Activated CD8-positive, alpha-beta memory T cell treated with anti-CD3 and anti-CD28 coated beads, Interleukin-2, amount 50 U/mL, for 24 hours (primary cell): ENCODE results near the gene PAX4.
"Not testable (repeated sequence)": the region's sequence is repeated elsewhere in the genome, so short reads cannot be mapped to it uniquely, and the experiment has no call there.

Experiments
- DNase-seq: peaks from one replicate; pipeline ENCODE4 v3.0.0-alpha.2; 2020; ENCODE audit errors: extremely low read depth

The PAX4 gene

GRCh38 chr7:127585044-127585953, 32.6 kb downstream of the PAX4 start, which contains the start of gene GCC1:
Gene GCC1, minus strand, starts transcription at chr7:127585596. Its CDS starts 414 bp downstream, at chr7:127585182.
- DNase-seq: peak; percentile 78

GRCh38 chr7:127584648-127585043, 33.3 kb downstream of the PAX4 start:
- DNase-seq: no peak

- no peak for DNase-seq
These were observed 35.6 kb downstream of the PAX4 start for GRCh38 chr7:127582361-127582760.

- no peak for DNase-seq
These were observed 36.2 kb downstream of the PAX4 start for GRCh38 chr7:127581716-127582115.

GRCh38 chr7:127580612-127581011, 37.3 kb downstream of the PAX4 start:
- no peak for DNase-seq

GRCh38 chr7:127578711-127579275, 39.1 kb downstream of the PAX4 start:
- DNase-seq: no peak

GRCh38 chr7:127578036-127578684, 39.8 kb downstream of the PAX4 start:
- DNase-seq: no peak

- no peak for DNase-seq
These were observed 46.0 kb downstream of the PAX4 start for GRCh38 chr7:127571741-127572505.

GRCh38 chr7:127568034-127568433, 49.9 kb downstream of the PAX4 start:
- not testable (repeated sequence) for DNase-seq

GRCh38 chr7:127566242-127566641, 51.7 kb downstream of the PAX4 start:
- no peak for DNase-seq
